CD4-positive, alpha-beta T cell treated with Interleukin-1 beta for 1 hour (primary cell): ENCODE measurements around the gene ZNF836.

Experiments
- DNase-seq, 2 donors: peaks; one replicate each; pipeline ENCODE4 v3.0.0-alpha.2; 2020 to 2022

The ZNF836 gene

GRCh38 chr19:52187407-52187806, 16.0 kb upstream of the ZNF836 start:
- DNase-seq: no peak

DNA sequence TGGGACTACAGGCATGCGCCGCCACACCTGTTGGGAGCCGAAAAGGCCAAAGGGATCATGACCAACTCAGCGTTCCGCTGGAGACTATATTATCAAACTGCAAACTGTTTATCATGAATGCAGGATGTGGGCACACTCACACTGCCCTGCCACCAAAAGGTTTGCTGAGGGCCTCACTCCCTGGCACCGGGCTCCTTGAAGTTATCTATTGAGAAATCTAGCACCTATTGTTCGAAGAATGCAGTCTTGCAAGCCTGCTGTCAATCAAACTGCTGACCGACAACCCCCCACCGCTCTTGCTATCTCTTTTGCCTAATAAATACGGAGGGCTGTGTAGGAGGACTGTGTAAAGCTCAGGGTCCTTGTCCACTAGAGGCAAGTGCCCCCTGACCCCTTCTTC, 5.2 kb upstream of the ZNF836 start:
- no peak for DNase-seq

GRCh38 chr19:52172347-52172746, 926 bp upstream of the ZNF836 start:
- no peak for DNase-seq

DNA sequence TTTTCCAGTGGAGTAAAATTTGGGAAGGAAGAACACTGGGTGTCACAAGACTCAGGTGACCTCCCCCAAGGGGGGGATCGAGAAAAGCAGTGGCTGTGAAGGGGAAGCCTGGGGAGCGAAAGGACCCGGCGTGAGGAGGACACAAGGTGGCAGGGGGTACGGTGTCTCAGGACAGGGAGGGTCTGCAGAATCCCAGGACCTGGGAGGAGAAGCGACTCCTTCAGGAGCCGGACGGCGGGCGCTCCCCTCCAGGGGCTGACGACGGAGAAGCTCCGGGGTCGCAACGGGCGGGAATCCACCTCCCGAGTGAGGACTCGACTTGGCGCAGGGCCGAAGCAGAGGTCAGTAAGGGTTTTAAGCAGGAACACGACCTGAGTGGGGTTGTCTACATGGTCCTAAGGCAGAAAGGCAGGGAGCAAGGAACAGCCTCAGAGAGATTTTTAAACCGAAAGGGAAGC, 529 bp downstream of the ZNF836 start:
- no peak for DNase-seq

- no peak for DNase-seq
Measured at GRCh38 chr19:52170304-52170703, 1.1 kb downstream of the ZNF836 start.

DNA sequence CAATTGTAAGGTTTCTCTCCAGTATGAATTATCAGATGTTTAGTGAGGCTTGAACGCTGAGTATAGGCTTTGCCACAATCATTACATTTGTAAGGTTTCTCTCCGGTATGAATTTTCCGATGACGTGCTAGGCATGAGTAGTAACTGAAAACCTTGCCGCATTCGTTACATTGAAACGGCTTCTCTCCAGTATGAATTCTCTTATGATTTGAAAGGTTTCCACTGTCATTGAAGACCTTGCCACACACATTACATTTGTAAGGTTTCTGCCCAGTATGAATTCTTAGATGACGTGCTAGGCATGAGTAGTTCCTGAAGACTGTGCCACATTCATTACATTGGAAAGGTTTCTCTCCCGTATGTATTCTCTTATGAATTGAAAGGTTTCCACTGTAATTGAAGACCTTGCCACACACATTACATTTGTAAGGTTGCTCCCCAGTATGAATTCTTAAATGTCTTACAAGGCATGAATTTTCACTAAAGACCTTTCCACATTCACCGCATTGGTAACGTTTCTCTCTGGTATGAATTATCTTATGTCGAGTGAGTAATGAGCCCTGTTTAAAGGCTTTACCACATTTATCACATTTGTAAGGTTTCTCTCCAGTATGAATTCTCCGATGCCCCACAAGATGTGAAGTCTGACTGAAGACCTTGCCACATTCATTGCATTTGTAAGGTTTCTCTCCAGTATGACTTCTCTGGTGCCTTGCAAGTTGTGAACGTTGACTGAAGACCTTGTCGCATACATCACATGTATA, 15.6 kb downstream of the ZNF836 start:
- no peak for DNase-seq

DNA sequence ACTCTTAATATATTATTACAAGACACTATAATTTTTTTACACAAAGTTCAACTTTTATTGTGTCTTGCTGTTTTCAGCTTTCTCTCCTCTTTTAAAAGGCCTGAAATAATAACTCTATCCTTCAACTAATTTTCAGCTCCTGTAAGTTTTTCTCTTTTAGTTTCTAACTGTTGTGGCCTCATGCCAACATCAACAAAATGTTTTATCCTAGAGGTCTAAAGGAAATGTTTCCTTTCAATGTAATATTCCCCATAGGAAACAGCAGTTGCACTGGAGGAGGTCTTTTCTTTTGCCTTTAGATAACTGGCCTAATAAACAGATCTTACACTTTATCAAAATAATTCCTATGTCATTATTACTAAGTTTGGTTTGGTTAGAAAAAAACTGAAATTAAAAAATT, 23.2 kb downstream of the ZNF836 start:
- DNase-seq: no peak

DNA sequence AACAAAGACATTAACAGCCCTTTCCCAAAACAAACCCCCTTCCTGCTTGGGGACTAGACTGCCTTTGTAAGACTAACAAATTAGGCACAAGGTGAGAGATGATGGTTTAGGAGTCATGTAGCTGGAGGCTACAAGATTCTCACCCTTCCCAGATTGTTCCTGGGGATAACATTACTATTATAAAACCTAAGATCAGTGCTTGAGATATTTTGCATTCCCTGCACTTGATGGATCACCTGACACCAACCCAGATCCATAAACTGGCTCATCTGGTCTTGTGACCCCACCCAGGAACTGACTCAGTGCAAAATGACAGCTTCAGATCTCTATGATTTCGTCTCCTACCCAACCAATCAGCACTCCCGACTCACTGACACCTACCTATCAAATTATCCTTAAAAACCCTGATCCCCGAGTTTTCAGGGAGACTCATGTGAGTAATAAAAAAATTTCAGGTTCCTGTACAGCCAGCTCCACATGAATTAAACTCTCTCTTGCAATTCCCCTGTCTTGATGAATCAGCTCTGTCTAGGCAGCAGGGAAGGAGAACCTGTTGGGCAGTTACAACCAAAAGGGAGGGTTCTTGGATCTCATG, 29.3 kb downstream of the ZNF836 start:
- DNase-seq: no peak

GRCh38 chr19:52141203-52141602, 30.2 kb downstream of the ZNF836 start:
- no peak for DNase-seq

GRCh38 chr19:52140032-52140710, 31.2 kb downstream of the ZNF836 start:
- DNase-seq: peak in 1 of 2 donors; percentile 97

GRCh38 chr19:52139252-52140031, 32.0 kb downstream of the ZNF836 start, which contains the start of gene ZNF616:
TSS of gene ZNF616 (minus strand) at chr19:52139938. CDS start at chr19:52130512, 9,426 bp downstream.
- peak; percentile 77 to 95 for DNase-seq

DNA sequence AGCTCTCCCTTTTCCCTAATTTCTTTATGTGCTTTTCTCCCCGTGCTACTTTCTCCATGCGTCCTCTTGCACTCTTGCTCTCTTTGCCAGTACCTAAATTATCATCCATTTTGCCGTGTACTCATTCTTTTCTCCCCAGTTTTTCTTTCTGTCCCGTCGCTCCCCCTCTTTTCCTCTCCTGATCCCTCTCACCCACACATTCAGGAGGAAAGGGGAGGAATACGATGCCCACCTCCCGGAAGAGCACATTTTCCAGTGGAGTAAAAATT, 32.5 kb downstream of the ZNF836 start:
- DNase-seq: no peak

GRCh38 chr19:52138278-52138982, 33.0 kb downstream of the ZNF836 start:
- no peak for DNase-seq

GRCh38 chr19:52120286-52120685, 51.1 kb downstream of the ZNF836 start:
- no peak for DNase-seq

DNA sequence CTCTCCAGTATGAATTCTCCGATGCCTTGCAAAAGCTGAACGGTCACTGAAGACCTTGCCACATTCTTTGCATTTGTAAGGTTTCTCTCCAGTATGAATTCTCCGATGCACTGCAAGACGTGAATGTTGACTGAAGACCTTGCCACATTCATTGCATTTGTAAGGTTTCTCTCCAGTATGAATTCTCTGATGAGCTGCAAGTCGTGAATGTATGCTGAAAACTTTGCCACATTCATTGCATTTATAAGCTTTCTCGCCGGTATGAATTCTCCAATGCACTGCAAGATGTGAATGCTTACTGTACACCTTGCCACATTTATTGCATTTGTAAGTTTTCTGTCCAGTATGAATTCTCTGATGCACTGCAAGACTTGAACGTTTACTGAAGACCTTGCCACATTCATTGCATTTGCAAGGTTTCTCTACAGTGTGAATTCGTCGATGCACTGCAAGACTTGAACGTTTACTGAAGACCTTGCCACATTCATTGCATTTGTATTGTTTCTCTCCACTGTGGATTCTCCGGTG, 55.8 kb downstream of the ZNF836 start:
- no peak for DNase-seq

DNA sequence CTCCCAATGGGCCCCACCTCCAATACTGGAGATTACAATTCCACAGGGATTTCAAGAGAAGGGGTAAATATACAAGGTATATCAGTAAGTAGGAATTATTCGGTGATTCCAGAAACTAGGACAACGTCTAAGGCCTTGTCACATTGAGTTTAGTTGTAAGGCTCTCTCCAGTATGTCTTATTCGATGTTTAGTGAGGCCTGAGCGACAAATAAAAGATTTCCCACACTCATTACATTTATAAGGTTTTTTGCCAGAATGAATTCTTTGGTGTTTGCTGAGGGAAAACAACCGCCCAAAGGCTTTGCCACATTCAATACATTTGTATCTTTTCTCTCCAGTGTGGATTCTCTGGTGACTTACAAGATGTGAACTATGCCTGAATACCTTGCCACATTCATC, 56.7 kb downstream of the ZNF836 start:
- no peak for DNase-seq

DNA sequence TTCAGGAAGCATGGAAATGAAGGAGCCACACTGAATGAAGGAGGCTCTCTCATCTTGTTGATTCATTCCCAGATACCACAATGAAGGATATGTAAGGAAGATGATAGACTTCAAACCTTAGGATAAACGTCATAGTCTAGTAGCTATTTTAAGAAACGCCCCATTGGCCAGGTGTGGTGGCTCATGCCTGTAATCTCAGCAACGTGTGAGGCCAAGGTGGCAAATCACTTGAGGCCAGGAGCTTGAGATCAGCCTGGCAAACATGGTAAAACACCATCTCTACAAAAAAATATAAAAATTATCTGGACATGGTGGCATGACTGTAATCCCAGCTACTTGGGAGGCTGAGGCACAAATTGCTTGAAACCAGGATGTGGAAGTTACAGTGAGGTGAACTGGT, 58.8 kb downstream of the ZNF836 start:
- no peak for DNase-seq

GRCh38 chr19:52110780-52111179, 60.6 kb downstream of the ZNF836 start:
- DNase-seq: no peak
